ENCODE results near the gene TPK1. TPM values are rescaled to one million over a fixed set of nuclear protein-coding genes. Genes with fewer than 3 reads are reported as not detected.

Gene TPK1
- total and polyA plus RNA-seq, 2 of the 13 experiments (the other 11 are each of a cell fraction or from before 2014, with no cell fraction given): 1.0 to 1.2 TPM

DNA sequence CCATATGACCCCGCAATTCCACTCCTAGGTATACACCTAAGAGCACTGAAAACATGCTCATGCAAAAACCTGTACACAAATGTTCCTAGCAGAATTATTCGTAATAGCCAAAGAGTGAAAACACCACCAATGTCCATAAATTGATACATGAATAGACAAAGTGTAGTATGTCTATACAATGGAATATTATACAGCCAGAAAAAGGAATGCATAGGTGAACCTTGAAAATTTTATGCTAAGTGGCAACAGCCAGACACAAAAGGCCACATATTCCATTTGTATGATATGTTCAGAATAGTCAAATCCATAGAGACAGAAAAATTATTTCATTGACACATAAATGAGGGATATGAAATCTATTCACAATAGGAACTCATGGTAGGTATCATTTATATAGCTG, 351.4 kb downstream of the TPK1 start (continued):
- TF ChIP-seq, protein P1, sequence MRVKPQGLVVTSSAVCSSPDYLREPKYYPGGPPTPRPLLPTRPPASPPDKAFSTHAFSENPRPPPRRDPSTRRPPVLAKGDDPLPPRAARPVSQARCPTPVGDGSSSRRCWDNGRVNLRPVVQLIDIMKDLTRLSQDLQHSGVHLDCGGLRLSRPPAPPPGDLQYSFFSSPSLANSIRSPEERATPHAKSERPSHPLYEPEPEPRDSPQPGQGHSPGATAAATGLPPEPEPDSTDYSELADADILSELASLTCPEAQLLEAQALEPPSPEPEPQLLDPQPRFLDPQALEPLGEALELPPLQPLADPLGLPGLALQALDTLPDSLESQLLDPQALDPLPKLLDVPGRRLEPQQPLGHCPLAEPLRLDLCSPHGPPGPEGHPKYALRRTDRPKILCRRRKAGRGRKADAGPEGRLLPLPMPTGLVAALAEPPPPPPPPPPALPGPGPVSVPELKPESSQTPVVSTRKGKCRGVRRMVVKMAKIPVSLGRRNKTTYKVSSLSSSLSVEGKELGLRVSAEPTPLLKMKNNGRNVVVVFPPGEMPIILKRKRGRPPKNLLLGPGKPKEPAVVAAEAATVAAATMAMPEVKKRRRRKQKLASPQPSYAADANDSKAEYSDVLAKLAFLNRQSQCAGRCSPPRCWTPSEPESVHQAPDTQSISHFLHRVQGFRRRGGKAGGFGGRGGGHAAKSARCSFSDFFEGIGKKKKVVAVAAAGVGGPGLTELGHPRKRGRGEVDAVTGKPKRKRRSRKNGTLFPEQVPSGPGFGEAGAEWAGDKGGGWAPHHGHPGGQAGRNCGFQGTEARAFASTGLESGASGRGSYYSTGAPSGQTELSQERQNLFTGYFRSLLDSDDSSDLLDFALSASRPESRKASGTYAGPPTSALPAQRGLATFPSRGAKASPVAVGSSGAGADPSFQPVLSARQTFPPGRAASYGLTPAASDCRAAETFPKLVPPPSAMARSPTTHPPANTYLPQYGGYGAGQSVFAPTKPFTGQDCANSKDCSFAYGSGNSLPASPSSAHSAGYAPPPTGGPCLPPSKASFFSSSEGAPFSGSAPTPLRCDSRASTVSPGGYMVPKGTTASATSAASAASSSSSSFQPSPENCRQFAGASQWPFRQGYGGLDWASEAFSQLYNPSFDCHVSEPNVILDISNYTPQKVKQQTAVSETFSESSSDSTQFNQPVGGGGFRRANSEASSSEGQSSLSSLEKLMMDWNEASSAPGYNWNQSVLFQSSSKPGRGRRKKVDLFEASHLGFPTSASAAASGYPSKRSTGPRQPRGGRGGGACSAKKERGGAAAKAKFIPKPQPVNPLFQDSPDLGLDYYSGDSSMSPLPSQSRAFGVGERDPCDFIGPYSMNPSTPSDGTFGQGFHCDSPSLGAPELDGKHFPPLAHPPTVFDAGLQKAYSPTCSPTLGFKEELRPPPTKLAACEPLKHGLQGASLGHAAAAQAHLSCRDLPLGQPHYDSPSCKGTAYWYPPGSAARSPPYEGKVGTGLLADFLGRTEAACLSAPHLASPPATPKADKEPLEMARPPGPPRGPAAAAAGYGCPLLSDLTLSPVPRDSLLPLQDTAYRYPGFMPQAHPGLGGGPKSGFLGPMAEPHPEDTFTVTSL (CRISPR knock-in tag; IDR thresholded peaks at IDR 0.05; ENCODE audit: borderline replicate concordance): no peak

DNA sequence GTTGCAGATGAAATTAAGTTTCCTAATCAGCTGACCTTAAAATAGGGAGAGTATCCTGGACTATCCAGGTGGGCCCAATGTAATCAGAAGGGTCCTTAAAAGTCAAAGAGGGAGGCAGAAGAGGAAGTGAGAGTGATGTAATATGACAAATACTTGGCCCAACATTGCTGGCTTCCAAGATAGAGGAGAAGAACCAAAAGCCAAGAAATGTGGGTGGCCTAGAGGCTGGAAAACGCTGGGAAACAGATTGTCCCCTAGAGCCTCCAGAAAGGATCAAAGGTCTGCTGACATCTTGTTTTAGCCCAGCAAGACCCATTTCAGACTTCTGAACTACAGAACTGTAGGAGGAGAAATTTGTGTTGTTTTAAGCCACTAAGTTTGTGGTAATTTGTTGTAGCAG, 352.7 kb downstream of the TPK1 start:
- H3K27ac ChIP-seq (ENCODE audit: extremely low read length, insufficient read depth, low read length): no peak overlapping the region
- ChIA-PET CTCF (ENCODE audit: low intra/inter-chr PET ratio, low total read pairs) (no interaction called here), POLR2A (no interaction called here)
- H3K4me3 ChIP-seq (replicated peaks in 1 of 3; ENCODE audit: insufficient read depth in 1 of 3, low read depth in 2 of 3, low read length in 3 of 3): no peak overlapping the region
- no peak for TF ChIP-seq NRL (CRISPR knock-in tag; IDR thresholded peaks at IDR 0.05; ENCODE audit: borderline replicate concordance)
- TF ChIP-seq PHF21A (CRISPR knock-in tag; IDR thresholded peaks at IDR 0.05): no peak
- TF ChIP-seq ATF7 (IDR thresholded peaks at IDR 0.05): no peak
- no peak for TF ChIP-seq ATF7 (CRISPR knock-in tag; IDR thresholded peaks at IDR 0.05)
- TF ChIP-seq, protein P2, sequence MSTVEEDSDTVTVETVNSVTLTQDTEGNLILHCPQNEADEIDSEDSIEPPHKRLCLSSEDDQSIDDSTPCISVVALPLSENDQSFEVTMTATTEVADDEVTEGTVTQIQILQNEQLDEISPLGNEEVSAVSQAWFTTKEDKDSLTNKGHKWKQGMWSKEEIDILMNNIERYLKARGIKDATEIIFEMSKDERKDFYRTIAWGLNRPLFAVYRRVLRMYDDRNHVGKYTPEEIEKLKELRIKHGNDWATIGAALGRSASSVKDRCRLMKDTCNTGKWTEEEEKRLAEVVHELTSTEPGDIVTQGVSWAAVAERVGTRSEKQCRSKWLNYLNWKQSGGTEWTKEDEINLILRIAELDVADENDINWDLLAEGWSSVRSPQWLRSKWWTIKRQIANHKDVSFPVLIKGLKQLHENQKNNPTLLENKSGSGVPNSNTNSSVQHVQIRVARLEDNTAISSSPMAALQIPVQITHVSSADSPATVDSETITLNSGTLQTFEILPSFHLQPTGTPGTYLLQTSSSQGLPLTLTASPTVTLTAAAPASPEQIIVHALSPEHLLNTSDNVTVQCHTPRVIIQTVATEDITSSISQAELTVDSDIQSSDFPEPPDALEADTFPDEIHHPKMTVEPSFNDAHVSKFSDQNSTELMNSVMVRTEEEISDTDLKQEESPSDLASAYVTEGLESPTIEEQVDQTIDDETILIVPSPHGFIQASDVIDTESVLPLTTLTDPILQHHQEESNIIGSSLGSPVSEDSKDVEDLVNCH (CRISPR knock-in tag; IDR thresholded peaks at IDR 0.05): no peak
- TF ChIP-seq, protein P3, sequence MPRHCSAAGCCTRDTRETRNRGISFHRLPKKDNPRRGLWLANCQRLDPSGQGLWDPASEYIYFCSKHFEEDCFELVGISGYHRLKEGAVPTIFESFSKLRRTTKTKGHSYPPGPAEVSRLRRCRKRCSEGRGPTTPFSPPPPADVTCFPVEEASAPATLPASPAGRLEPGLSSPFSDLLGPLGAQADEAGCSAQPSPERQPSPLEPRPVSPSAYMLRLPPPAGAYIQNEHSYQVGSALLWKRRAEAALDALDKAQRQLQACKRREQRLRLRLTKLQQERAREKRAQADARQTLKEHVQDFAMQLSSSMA (CRISPR knock-in tag; IDR thresholded peaks at IDR 0.05): no peak
- TF ChIP-seq FIP1L1 (IDR thresholded peaks at IDR 0.05; ENCODE audit: borderline replicate concordance, insufficient read depth, low read depth, low read length): no peak
- no peak for TF ChIP-seq SRSF9 (IDR thresholded peaks at IDR 0.05; ENCODE audit: borderline replicate concordance, insufficient read depth, low read depth, low read length, poor library complexity, severe bottlenecking)
- H3K4me2 ChIP-seq (ENCODE audit: low read depth, low read length): no peak overlapping the region
- H3K27me3 ChIP-seq (ENCODE audit: control insufficient read depth in 1 of 2, insufficient read depth in 2 of 2, low read length in 2 of 2): no peaks in the 10 kb centered on the region
- no peak overlapping the region for H3K9ac ChIP-seq (ENCODE audit: insufficient read depth, low read depth, low read length)
- no peaks in the 10 kb centered on the region for H4K20me1 ChIP-seq (ENCODE audit: insufficient read depth, low read length)
- intact Hi-C loops (cut with micrococcal nuclease; ENCODE audit: unreplicated experiment) (no loop called here), in situ Hi-C loops (cut with HindIII; ENCODE audit: extremely low pct_ligation_motif_present, low pct_unique_long_range_greater_than_20kb) (no loop called here)
- no peaks in the 10 kb centered on the region for H3K9me3 ChIP-seq (ENCODE audit: low read length)
- 0% methylated on average over 1 of the region's 1 CpG for WGBS (ENCODE audit: low lambda C conversion rate)
- no peak for DNase-seq (ENCODE audit: low spot score)
- no peaks in the 10 kb centered on the region for H3K79me2 ChIP-seq (ENCODE audit: insufficient read depth, low read length)
- FAIRE-seq: no peak
- ATAC-seq: no peak
- H3K4me1 ChIP-seq (ENCODE audit: insufficient read depth, low read length): no peaks in the 10 kb centered on the region
- H3K36me3 ChIP-seq (replicated peaks in 1 of 2; ENCODE audit: control insufficient read depth in 1 of 2, insufficient read depth in 2 of 2, low read length in 2 of 2): no peaks in the 10 kb centered on the region
- no TSS peak for BruUV-seq (replicated peaks)
- no peak overlapping the region for H2AFZ ChIP-seq (ENCODE audit: low read length)

Measured in HepG2 (cell line).